HEK293T (cell line): ENCODE measurements around the gene RIMBP2.

Experiments used
- ARNT ChIP-seq: fragments of 450-650 bp; IDR thresholded peaks from 2 replicates; pipeline ENCODE4 v1.6.1; 2017; ENCODE audit warnings: mild to moderate bottlenecking
- FOXM1 ChIP-seq: fragments of 450-650 bp; IDR thresholded peaks from 2 replicates; pipeline ENCODE4 v1.6.1; 2017; ENCODE audit warnings: mild to moderate bottlenecking, borderline replicate concordance

GRCh38 chr12:130547480-130548155 is 168.5 kb downstream of the RIMBP2 start:
- no peak for TF ChIP-seq FOXM1
- no peak for TF ChIP-seq ARNT
